HEK293 (cell line): Measurements from ENCODE around the gene AAK1.

Source experiments
- CTCF ChIA-PET: fragments of 350-600 bp; formaldehyde crosslinking; extraction: SDS; loops from one replicate; lab custom pipeline; 2021; ENCODE audit warnings: antibody characterized with exemption; lab: Yijun Ruan, JAX
- POLR2A ChIA-PET: fragments of 300-600 bp; formaldehyde crosslinking; extraction: SDS; loops from one replicate; lab custom pipeline; 2020; ENCODE audit warnings: antibody characterized with exemption, inconsistent platforms; lab: Yijun Ruan, JAX
- H3K27ac ChIP-seq: fragments of 200-500 bp; sonication (Bioruptor generic); 2 replicates; pipeline ENCODE4 v1.5.1; 2014; ENCODE audit warnings: low read depth, low read length, control low read depth, inconsistent platforms; ENCODE audit errors: extremely low read depth
- H3K36me3 ChIP-seq, 2 experiments: fragments of 200-500 bp in 1 of 2; sonication (Bioruptor generic) in 1 of 2; 1 replicate in 1 of 2; 2 replicates in 1 of 2; pipeline ENCODE4 v1.5.1; 2014 to 2017; ENCODE audit warnings: inconsistent platforms in 2 of 2, low read length in 2 of 2; ENCODE audit not compliant: control insufficient read depth in 2 of 2, insufficient read depth in 1 of 2
- H3K4me1 ChIP-seq: fragments of 200-500 bp; sonication (Bioruptor generic); 2 replicates; pipeline ENCODE4 v1.5.1; 2014; ENCODE audit warnings: mild to moderate bottlenecking, low read length, inconsistent platforms; ENCODE audit not compliant: control insufficient read depth, insufficient read depth
- H3K4me3 ChIP-seq: 2 replicates; pipeline ENCODE4 v1.5.1; 2011; ENCODE audit warnings: low read depth, mild to moderate bottlenecking, control low read depth, low read length, moderate library complexity
- H3K9me3 ChIP-seq: fragments of 200-500 bp; sonication (Bioruptor generic); 2 replicates; pipeline ENCODE4 v1.5.1; 2014; ENCODE audit warnings: low read depth, low read length, inconsistent platforms; ENCODE audit not compliant: control insufficient read depth, insufficient read depth
- FEZF1 ChIP-seq: fragments of 450-650 bp; formaldehyde crosslinking; IDR thresholded peaks from 2 replicates; pipeline ENCODE4 v1.5.1; 2016; ENCODE audit warnings: missing biosample characterization, missing genetic modification characterization
- GFI1B ChIP-seq: fragments of 450-650 bp; formaldehyde crosslinking; IDR thresholded peaks from 2 replicates; pipeline ENCODE4 v1.5.1; 2016; ENCODE audit warnings: missing biosample characterization, missing genetic modification characterization
- GLI4 ChIP-seq: fragments of 450-650 bp; formaldehyde crosslinking; IDR thresholded peaks from 2 replicates; pipeline ENCODE4 v1.5.1; 2016; ENCODE audit warnings: missing biosample characterization, missing genetic modification characterization
- HOXA7 ChIP-seq: sonication (generic); formaldehyde crosslinking; IDR thresholded peaks from 2 replicates; pipeline ENCODE4 v1.8.1; 2022; ENCODE audit warnings: missing genetic modification reagents, borderline replicate concordance
- IKZF3 ChIP-seq: fragments of 450-650 bp; IDR thresholded peaks from 2 replicates; pipeline ENCODE4 v1.5.0; 2018; ENCODE audit warnings: missing biosample characterization, mild to moderate bottlenecking, missing genetic modification characterization, moderate library complexity
- SCRT2 ChIP-seq: fragments of 450-650 bp; formaldehyde crosslinking; IDR thresholded peaks from 2 replicates; pipeline ENCODE4 v1.5.1; 2016; ENCODE audit warnings: missing biosample characterization, missing genetic modification characterization
- SP2 ChIP-seq: fragments of 450-650 bp; formaldehyde crosslinking; IDR thresholded peaks from 2 replicates; pipeline ENCODE4 v1.5.1; 2016; ENCODE audit warnings: missing biosample characterization, missing genetic modification characterization
- TCF7L2 ChIP-seq: IDR thresholded peaks from 2 replicates; pipeline ENCODE4 v1.6.1; 2011; ENCODE audit warnings: low read depth, mild to moderate bottlenecking, inconsistent platforms, low read length, moderate library complexity, borderline replicate concordance
- ZBTB17 ChIP-seq: fragments of 450-650 bp; formaldehyde crosslinking; IDR thresholded peaks from 2 replicates; pipeline ENCODE4 v1.5.1; 2016; ENCODE audit warnings: missing biosample characterization, missing genetic modification characterization
- ZFHX2 ChIP-seq: fragments of 450-650 bp; formaldehyde crosslinking; conservative IDR thresholded peaks from 2 replicates; pipeline ENCODE4 v1.5.1; 2016; ENCODE audit warnings: missing biosample characterization, missing genetic modification characterization
- ZFP3 ChIP-seq: fragments of 450-650 bp; formaldehyde crosslinking; IDR thresholded peaks from 2 replicates; pipeline ENCODE4 v1.5.1; 2016; ENCODE audit warnings: low read depth, missing biosample characterization, missing genetic modification characterization
- ZFP69B ChIP-seq: fragments of 450-650 bp; formaldehyde crosslinking; IDR thresholded peaks from 2 replicates; pipeline ENCODE4 v1.5.1; 2016; ENCODE audit warnings: missing biosample characterization, missing genetic modification characterization
- ZNF114 ChIP-seq: fragments of 450-650 bp; formaldehyde crosslinking; IDR thresholded peaks from 2 replicates; pipeline ENCODE4 v1.5.0; 2017; ENCODE audit warnings: missing biosample characterization, missing genetic modification characterization
- ZNF169 ChIP-seq: fragments of 450-650 bp; formaldehyde crosslinking; IDR thresholded peaks from 2 replicates; pipeline ENCODE4 v1.5.1; 2016; ENCODE audit warnings: missing biosample characterization, missing genetic modification characterization
- ZNF366 ChIP-seq: fragments of 450-650 bp; formaldehyde crosslinking; conservative IDR thresholded peaks from 2 replicates; pipeline ENCODE4 v1.5.1; 2016; ENCODE audit warnings: missing biosample characterization, missing genetic modification characterization
- ZNF37A ChIP-seq: fragments of 450-650 bp; IDR thresholded peaks from 2 replicates; pipeline ENCODE4 v1.5.1; 2018; ENCODE audit warnings: missing biosample characterization, missing genetic modification characterization
- ZNF510 ChIP-seq: fragments of 450-650 bp; formaldehyde crosslinking; IDR thresholded peaks from 2 replicates; pipeline ENCODE4 v1.5.1; 2018; ENCODE audit warnings: mild to moderate bottlenecking, missing genetic modification characterization, missing biosample characterization; ENCODE audit not compliant: insufficient replicate concordance
- ZNF514 ChIP-seq: fragments of 450-650 bp; formaldehyde crosslinking; IDR thresholded peaks from 2 replicates; pipeline ENCODE4 v1.5.1; 2016; ENCODE audit warnings: missing biosample characterization, missing genetic modification characterization
- ZNF529 ChIP-seq: fragments of 450-650 bp; formaldehyde crosslinking; IDR thresholded peaks from 2 replicates; pipeline ENCODE4 v1.5.1; 2017; ENCODE audit warnings: missing genetic modification characterization, missing biosample characterization; ENCODE audit not compliant: insufficient replicate concordance
- ZNF660 ChIP-seq: fragments of 450-650 bp; IDR thresholded peaks from 2 replicates; pipeline ENCODE4 v1.5.1; 2018; ENCODE audit warnings: missing biosample characterization, mild to moderate bottlenecking, missing genetic modification characterization
- ZSCAN16 ChIP-seq: fragments of 450-650 bp; formaldehyde crosslinking; IDR thresholded peaks from 2 replicates; pipeline ENCODE4 v1.5.1; 2016; ENCODE audit warnings: missing biosample characterization, missing genetic modification characterization
- ZSCAN30 ChIP-seq: fragments of 450-650 bp; IDR thresholded peaks from 2 replicates; pipeline ENCODE4 v1.5.1; 2018; ENCODE audit warnings: missing biosample characterization, mild to moderate bottlenecking, missing genetic modification characterization, moderate library complexity
- TF ChIP-seq, protein P1 (sequence below): fragments of 450-650 bp; formaldehyde crosslinking; IDR thresholded peaks from 2 replicates; pipeline ENCODE4 v1.5.1; 2016; ENCODE audit warnings: missing biosample characterization, missing genetic modification characterization
- TF ChIP-seq, protein P2 (sequence below): fragments of 450-650 bp; formaldehyde crosslinking; IDR thresholded peaks from 2 replicates; pipeline ENCODE4 v1.5.1; 2017; ENCODE audit warnings: missing biosample characterization, mild to moderate bottlenecking, missing genetic modification characterization, moderate library complexity
- TF ChIP-seq, protein P3 (sequence below): fragments of 450-650 bp; formaldehyde crosslinking; IDR thresholded peaks from 2 replicates; pipeline ENCODE4 v1.5.1; 2017; ENCODE audit warnings: missing biosample characterization, missing genetic modification characterization
- TF ChIP-seq, protein P4 (sequence below): fragments of 450-650 bp; formaldehyde crosslinking; IDR thresholded peaks from 2 replicates; pipeline ENCODE4 v1.5.1; 2017; ENCODE audit warnings: missing biosample characterization, missing genetic modification characterization

The AAK1 gene

DNA sequence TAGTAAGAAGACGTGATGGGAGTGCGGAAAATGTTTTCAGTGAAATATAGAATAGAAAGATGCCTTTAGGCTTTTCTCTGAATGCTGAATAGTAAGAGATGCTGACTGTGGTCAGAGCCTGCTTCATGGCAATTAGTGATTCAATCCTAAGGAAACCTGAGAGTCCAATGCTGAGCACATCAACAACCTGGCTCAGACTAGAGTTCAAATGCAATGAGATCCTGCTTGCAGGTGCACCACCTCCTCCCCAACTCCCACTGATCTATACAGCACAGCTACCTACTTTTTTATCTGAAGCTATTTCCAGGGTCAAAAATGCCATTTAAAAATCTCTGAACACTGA lies 65.4 kb downstream of the AAK1 start:
- ChIA-PET POLR2A (no interaction called here), CTCF (interaction anchor here (0.9 to 4.4 kb wide), 3 partner anchors 8 to 146 kb away, joined by 3 to 32 read pairs (median 3); no protein-coding TSS in a partner anchor)
- H3K4me1 ChIP-seq = peaks cover 16% of the 10 kb centered on the region
- no peaks in the 10 kb centered on the region for H3K9me3 ChIP-seq
- H3K27ac ChIP-seq = no peak overlapping the region
- no peak overlapping the region for H3K4me3 ChIP-seq
- TF ChIP-seq ZNF529 (tag by site-specific recombination) (no peak), ZNF114 (tag by site-specific recombination) (no peak), FEZF1 (tag by site-specific recombination) (no peak), TCF7L2 (no peak), SCRT2 (tag by site-specific recombination) (no peak), ZFP3 (no peak), ZSCAN30 (tag by site-specific recombination) (no peak), ZNF660 (tag by site-specific recombination) (no peak), ZBTB17 (tag by site-specific recombination) (peak; percentile 38), ZNF169 (no peak), ZSCAN16 (tag by site-specific recombination) (peak; percentile 90), GFI1B (no peak), ZFHX2 (tag by site-specific recombination) (no peak), ZNF514 (tag by site-specific recombination) (no peak), SP2 (tag by site-specific recombination) (no peak), ZFP69B (tag by site-specific recombination) (no peak), ZNF510 (tag by site-specific recombination) (no peak), IKZF3 (tag by site-specific recombination) (no peak), ZNF37A (tag by site-specific recombination) (no peak), ZNF366 (tag by site-specific recombination) (peak; percentile 44), GLI4 (tag by site-specific recombination) (no peak), HOXA7 (CRISPR knock-in tag) (no peak)
- TF ChIP-seq, protein P1, sequence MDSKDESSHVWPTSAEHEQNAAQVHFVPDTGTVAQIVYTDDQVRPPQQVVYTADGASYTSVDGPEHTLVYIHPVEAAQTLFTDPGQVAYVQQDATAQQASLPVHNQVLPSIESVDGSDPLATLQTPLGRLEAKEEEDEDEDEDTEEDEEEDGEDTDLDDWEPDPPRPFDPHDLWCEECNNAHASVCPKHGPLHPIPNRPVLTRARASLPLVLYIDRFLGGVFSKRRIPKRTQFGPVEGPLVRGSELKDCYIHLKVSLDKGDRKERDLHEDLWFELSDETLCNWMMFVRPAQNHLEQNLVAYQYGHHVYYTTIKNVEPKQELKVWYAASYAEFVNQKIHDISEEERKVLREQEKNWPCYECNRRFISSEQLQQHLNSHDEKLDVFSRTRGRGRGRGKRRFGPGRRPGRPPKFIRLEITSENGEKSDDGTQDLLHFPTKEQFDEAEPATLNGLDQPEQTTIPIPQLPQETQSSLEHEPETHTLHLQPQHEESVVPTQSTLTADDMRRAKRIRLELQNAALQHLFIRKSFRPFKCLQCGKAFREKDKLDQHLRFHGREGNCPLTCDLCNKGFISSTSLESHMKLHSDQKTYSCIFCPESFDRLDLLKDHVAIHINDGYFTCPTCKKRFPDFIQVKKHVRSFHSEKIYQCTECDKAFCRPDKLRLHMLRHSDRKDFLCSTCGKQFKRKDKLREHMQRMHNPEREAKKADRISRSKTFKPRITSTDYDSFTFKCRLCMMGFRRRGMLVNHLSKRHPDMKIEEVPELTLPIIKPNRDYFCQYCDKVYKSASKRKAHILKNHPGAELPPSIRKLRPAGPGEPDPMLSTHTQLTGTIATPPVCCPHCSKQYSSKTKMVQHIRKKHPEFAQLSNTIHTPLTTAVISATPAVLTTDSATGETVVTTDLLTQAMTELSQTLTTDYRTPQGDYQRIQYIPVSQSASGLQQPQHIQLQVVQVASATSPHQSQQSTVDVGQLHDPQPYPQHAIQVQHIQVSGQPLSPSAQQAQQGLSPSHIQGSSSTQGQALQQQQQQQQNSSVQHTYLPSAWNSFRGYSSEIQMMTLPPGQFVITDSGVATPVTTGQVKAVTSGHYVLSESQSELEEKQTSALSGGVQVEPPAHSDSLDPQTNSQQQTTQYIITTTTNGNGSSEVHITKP (tag by site-specific recombination) = no peak
- TF ChIP-seq, protein P2, sequence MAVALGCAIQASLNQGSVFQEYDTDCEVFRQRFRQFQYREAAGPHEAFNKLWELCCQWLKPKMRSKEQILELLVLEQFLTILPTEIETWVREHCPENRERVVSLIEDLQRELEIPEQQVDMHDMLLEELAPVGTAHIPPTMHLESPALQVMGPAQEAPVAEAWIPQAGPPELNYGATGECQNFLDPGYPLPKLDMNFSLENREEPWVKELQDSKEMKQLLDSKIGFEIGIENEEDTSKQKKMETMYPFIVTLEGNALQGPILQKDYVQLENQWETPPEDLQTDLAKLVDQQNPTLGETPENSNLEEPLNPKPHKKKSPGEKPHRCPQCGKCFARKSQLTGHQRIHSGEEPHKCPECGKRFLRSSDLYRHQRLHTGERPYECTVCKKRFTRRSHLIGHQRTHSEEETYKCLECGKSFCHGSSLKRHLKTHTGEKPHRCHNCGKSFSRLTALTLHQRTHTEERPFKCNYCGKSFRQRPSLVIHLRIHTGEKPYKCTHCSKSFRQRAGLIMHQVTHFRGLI (tag by site-specific recombination) = no peak
- TF ChIP-seq, protein P3, sequence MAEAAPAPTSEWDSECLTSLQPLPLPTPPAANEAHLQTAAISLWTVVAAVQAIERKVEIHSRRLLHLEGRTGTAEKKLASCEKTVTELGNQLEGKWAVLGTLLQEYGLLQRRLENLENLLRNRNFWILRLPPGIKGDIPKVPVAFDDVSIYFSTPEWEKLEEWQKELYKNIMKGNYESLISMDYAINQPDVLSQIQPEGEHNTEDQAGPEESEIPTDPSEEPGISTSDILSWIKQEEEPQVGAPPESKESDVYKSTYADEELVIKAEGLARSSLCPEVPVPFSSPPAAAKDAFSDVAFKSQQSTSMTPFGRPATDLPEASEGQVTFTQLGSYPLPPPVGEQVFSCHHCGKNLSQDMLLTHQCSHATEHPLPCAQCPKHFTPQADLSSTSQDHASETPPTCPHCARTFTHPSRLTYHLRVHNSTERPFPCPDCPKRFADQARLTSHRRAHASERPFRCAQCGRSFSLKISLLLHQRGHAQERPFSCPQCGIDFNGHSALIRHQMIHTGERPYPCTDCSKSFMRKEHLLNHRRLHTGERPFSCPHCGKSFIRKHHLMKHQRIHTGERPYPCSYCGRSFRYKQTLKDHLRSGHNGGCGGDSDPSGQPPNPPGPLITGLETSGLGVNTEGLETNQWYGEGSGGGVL (tag by site-specific recombination) = no peak
- TF ChIP-seq, protein P4, sequence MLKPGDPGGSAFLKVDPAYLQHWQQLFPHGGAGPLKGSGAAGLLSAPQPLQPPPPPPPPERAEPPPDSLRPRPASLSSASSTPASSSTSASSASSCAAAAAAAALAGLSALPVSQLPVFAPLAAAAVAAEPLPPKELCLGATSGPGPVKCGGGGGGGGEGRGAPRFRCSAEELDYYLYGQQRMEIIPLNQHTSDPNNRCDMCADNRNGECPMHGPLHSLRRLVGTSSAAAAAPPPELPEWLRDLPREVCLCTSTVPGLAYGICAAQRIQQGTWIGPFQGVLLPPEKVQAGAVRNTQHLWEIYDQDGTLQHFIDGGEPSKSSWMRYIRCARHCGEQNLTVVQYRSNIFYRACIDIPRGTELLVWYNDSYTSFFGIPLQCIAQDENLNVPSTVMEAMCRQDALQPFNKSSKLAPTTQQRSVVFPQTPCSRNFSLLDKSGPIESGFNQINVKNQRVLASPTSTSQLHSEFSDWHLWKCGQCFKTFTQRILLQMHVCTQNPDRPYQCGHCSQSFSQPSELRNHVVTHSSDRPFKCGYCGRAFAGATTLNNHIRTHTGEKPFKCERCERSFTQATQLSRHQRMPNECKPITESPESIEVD (tag by site-specific recombination) = no peak
- no peaks in the 10 kb centered on the region for H3K36me3 ChIP-seq
